GM12892 (cell line): Measurements from ENCODE around the gene ALPK3.

ENCODE experiments used
- POLR2A ChIP-seq: IDR thresholded peaks from 2 replicates; pipeline ENCODE4 v1.6.1; 2011; ENCODE audit warnings: low read depth, low read length, control low read depth
- POLR2AphosphoS5 ChIP-seq: IDR thresholded peaks from 2 replicates; pipeline ENCODE4 v1.6.1; 2011; ENCODE audit warnings: low read depth, low read length, control low read depth
- TAF1 ChIP-seq: IDR thresholded peaks from 2 replicates; pipeline ENCODE4 v1.6.1; 2011; ENCODE audit warnings: low read depth, mild to moderate bottlenecking, control low read depth, low read length, borderline replicate concordance

DNA sequence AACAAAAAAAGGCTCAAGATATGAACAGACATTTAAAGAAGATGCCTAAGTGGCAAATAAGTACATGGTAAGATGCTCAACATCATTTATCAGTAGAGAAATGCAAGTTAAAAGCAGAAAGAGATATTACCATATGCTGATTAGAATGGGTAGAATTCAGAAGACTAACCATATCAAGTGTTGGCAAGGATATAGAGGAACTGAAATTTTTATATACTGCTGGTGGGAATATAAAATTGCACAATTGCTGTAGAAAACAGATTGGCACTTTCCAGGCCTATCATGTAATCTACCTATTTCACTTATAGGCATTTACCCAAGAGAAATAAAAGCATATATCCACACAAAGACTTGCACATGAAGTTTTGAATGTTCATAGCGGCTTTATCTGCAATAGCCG lies 84.4 kb downstream of the ALPK3 start:
- TF ChIP-seq POLR2AphosphoS5: no peak
- TF ChIP-seq POLR2A: no peak
- no peak for TF ChIP-seq TAF1
